ENCODE results near the gene ATG4A. TPM values are rescaled to one million over a fixed set of nuclear protein-coding genes. Genes with fewer than 3 reads are reported as not detected.

ATG4A gene
- total RNA-seq, 1 experiment from 2014 or later: 3.5 TPM

DNA sequence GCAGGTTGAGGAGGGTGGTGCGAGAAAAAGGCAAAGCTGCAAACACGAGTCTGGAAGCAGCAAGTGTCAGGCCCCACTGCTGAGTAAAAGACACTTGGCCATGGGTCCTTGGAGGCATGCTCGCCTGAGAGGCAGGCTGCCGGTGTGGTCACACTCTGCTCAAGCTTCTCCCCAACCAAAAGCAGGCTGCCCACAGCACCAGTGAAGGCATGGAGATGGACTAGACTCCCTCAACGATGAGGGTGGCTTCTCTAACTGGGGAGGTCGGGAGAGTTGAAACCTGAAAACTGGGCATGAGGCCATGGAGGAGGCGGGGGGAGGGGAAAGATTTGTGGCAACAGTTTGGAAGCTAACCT, 86.5 kb downstream of the ATG4A start (continued):
- TF ChIP-seq, protein P1, sequence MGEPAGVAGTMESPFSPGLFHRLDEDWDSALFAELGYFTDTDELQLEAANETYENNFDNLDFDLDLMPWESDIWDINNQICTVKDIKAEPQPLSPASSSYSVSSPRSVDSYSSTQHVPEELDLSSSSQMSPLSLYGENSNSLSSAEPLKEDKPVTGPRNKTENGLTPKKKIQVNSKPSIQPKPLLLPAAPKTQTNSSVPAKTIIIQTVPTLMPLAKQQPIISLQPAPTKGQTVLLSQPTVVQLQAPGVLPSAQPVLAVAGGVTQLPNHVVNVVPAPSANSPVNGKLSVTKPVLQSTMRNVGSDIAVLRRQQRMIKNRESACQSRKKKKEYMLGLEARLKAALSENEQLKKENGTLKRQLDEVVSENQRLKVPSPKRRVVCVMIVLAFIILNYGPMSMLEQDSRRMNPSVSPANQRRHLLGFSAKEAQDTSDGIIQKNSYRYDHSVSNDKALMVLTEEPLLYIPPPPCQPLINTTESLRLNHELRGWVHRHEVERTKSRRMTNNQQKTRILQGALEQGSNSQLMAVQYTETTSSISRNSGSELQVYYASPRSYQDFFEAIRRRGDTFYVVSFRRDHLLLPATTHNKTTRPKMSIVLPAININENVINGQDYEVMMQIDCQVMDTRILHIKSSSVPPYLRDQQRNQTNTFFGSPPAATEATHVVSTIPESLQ (CRISPR knock-in tag; IDR thresholded peaks at IDR 0.05): no peak
- TF ChIP-seq, protein P2, sequence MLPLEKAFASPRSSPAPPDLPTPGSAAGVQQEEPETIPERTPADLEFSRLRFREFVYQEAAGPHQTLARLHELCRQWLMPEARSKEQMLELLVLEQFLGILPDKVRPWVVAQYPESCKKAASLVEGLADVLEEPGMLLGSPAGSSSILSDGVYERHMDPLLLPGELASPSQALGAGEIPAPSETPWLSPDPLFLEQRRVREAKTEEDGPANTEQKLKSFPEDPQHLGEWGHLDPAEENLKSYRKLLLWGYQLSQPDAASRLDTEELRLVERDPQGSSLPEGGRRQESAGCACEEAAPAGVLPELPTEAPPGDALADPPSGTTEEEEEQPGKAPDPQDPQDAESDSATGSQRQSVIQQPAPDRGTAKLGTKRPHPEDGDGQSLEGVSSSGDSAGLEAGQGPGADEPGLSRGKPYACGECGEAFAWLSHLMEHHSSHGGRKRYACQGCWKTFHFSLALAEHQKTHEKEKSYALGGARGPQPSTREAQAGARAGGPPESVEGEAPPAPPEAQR (CRISPR knock-in tag; IDR thresholded peaks at IDR 0.05): no peak

DNA sequence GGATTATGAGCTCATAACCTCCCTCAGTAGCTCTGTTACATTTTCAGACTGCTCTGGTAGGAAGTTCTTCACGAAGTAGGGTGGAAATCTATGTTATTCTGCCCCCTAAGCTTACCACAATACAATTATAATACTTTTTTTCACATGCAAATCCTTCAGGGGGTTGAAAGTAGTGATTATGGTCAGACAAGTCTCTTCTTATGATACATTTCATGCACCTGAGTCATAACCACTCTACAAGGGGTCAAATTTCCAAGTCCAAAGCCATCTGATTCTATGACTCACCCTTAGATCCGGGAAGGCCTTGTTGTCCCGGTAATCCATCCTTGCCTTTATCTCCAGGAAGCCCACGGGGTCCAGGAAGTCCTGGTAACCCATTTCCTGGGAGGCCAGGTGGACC, 95.2 kb downstream of the ATG4A start:
- Mint-ChIP-seq H3K4me1 (peaks cover 2% of the 10 kb centered on the region; the same call in 1 of the 2 replicates), H3K36me3 (peaks cover 4% of the 10 kb centered on the region; the same call in 1 of the 2 replicates), H3K27ac (no peak overlapping the region), H3K4me3 (no peak overlapping the region), H3K27me3 (ENCODE audit: low read depth) (no peaks in the 10 kb centered on the region), H3K9me3 (no peaks in the 10 kb centered on the region)
- TF ChIP-seq ETV6 (CRISPR knock-in tag; IDR thresholded peaks at IDR 0.05): no peak
- no peak for TF ChIP-seq SMAD3 (CRISPR knock-in tag; IDR thresholded peaks at IDR 0.05; ENCODE audit: borderline replicate concordance)
- TF ChIP-seq NR3C1 (CRISPR knock-in tag; conservative IDR thresholded peaks at IDR 0.05; ENCODE audit: low read depth): no peak
- TF ChIP-seq, protein P3, sequence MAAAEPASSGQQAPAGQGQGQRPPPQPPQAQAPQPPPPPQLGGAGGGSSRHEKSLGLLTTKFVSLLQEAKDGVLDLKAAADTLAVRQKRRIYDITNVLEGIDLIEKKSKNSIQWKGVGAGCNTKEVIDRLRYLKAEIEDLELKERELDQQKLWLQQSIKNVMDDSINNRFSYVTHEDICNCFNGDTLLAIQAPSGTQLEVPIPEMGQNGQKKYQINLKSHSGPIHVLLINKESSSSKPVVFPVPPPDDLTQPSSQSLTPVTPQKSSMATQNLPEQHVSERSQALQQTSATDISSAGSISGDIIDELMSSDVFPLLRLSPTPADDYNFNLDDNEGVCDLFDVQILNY (CRISPR knock-in tag; IDR thresholded peaks at IDR 0.05): no peak
- TF ChIP-seq ZNF671 (CRISPR knock-in tag; IDR thresholded peaks at IDR 0.05): no peak
- TF ChIP-seq, protein P4, sequence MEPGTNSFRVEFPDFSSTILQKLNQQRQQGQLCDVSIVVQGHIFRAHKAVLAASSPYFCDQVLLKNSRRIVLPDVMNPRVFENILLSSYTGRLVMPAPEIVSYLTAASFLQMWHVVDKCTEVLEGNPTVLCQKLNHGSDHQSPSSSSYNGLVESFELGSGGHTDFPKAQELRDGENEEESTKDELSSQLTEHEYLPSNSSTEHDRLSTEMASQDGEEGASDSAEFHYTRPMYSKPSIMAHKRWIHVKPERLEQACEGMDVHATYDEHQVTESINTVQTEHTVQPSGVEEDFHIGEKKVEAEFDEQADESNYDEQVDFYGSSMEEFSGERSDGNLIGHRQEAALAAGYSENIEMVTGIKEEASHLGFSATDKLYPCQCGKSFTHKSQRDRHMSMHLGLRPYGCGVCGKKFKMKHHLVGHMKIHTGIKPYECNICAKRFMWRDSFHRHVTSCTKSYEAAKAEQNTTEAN (CRISPR knock-in tag; IDR thresholded peaks at IDR 0.05): no peak
- TF ChIP-seq, protein P5, sequence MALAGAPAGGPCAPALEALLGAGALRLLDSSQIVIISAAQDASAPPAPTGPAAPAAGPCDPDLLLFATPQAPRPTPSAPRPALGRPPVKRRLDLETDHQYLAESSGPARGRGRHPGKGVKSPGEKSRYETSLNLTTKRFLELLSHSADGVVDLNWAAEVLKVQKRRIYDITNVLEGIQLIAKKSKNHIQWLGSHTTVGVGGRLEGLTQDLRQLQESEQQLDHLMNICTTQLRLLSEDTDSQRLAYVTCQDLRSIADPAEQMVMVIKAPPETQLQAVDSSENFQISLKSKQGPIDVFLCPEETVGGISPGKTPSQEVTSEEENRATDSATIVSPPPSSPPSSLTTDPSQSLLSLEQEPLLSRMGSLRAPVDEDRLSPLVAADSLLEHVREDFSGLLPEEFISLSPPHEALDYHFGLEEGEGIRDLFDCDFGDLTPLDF (CRISPR knock-in tag; IDR thresholded peaks at IDR 0.05): no peak
- TF ChIP-seq ZBTB21 (CRISPR knock-in tag; IDR thresholded peaks at IDR 0.05; ENCODE audit: borderline replicate concordance): no peak
- TF ChIP-seq, protein P6, sequence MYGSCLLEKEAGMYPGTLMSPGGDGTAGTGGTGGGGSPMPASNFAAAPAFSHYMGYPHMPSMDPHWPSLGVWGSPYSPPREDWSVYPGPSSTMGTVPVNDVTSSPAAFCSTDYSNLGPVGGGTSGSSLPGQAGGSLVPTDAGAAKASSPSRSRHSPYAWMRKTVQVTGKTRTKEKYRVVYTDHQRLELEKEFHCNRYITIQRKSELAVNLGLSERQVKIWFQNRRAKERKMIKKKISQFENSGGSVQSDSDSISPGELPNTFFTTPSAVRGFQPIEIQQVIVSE (CRISPR knock-in tag; IDR thresholded peaks at IDR 0.05; ENCODE audit: borderline replicate concordance): no peak
- TF ChIP-seq, protein P1 (CRISPR knock-in tag; IDR thresholded peaks at IDR 0.05): no peak
- no peak for TF ChIP-seq MYBL2 (CRISPR knock-in tag; IDR thresholded peaks at IDR 0.05)
- no peak for TF ChIP-seq SP1 (CRISPR knock-in tag; conservative IDR thresholded peaks at IDR 0.05)
- TF ChIP-seq, protein P7, sequence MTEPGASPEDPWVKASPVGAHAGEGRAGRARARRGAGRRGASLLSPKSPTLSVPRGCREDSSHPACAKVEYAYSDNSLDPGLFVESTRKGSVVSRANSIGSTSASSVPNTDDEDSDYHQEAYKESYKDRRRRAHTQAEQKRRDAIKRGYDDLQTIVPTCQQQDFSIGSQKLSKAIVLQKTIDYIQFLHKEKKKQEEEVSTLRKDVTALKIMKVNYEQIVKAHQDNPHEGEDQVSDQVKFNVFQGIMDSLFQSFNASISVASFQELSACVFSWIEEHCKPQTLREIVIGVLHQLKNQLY (CRISPR knock-in tag; IDR thresholded peaks at IDR 0.05): no peak
- TF ChIP-seq OVOL2 (CRISPR knock-in tag; IDR thresholded peaks at IDR 0.05; ENCODE audit: borderline replicate concordance): no peak
- no peak for TF ChIP-seq EMX1 (CRISPR knock-in tag; IDR thresholded peaks at IDR 0.05)
- no peak for TF ChIP-seq ZNF263 (CRISPR knock-in tag; IDR thresholded peaks at IDR 0.05; ENCODE audit: low read depth)
- TF ChIP-seq FOXK1 (CRISPR knock-in tag; IDR thresholded peaks at IDR 0.05): no peak
- CTCF ChIA-PET: no interaction called here
- DNase-seq (ENCODE audit: low spot score) (no peak), ATAC-seq (no peak)
- POLR2A ChIA-PET: no interaction called here

Measured in WTC11 (cell line).